Stimulated activated CD8-positive, alpha-beta memory T cell treated with anti-CD3 and anti-CD28 coated beads, Interleukin-12 subunit alpha, Interleukin-12 subunit beta, amount 100 ng/mL, for 1 hour (primary cell): Measurements from ENCODE around the gene TAF6L.
A peak's percentile ranks its signal among the peaks of the same experiment; 100 is the strongest.
"Not testable (repeated sequence)": the region's sequence is repeated elsewhere in the genome, so short reads cannot be mapped to it uniquely, and the experiment has no call there.

ENCODE experiments used
- DNase-seq: peaks from one replicate; pipeline ENCODE4 v3.0.0-alpha.2; 2020; ENCODE audit warnings: low read depth

The TAF6L gene

GRCh38 chr11:62805076-62805892 is 34.1 kb downstream of the TAF6L start, which contains the start of gene NXF1:
TSS of gene NXF1 (minus strand) at chr11:62805440. CDS start at chr11:62805356, 84 bp downstream.
- peak; percentile 93 for DNase-seq

DNA sequence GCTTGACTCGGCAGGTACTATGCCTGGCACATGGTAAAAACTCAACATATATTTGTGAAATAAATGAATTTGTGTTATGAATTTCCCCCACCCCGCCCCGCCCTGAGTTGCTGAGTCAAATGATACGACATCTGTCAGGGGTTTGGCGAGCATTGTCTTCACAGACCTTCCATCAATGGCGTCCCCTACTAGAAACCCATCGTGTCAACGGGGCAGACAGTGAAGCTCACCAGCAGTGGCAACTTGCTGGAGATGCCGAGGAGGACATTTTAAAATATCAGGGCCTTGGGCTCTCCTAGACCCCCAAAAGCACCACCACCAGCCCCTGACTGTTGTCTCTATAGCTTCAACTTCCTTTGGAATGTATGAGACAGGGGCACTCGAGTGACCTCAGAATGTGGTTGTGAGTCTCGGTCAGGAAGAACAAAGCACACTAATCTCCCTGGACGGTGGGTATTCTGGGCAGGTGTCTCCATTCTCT is 34.8 kb downstream of the TAF6L start:
- no peak for DNase-seq

- DNase-seq, result no peak
These were observed 35.5 kb downstream of the TAF6L start for GRCh38 chr11:62806611-62807121.

- DNase-seq, result no peak
These were observed 39.6 kb downstream of the TAF6L start for GRCh38 chr11:62810748-62811147.

GRCh38 chr11:62811659-62812058 is 40.5 kb downstream of the TAF6L start:
- DNase-seq, result no peak

DNA sequence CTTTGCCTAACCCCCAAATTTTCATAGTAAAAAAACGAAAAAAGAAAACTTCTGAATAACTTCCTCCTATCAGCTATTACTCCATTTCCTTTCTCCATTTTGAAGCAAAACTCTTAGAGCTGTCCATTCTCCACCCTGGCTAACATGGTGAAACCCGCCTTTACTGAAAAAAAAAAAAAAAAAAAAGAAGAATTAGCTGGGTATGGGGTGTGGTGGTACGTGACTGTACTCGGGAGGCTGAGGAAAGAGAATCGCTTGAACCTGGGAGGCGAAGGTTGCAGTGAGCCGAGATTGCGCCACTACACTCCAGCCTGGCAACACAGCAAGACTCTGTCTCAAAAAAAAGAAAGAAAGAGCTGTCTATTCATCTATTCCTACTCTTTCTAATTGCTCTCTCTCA is 45.4 kb downstream of the TAF6L start:
- no peak for DNase-seq

DNA sequence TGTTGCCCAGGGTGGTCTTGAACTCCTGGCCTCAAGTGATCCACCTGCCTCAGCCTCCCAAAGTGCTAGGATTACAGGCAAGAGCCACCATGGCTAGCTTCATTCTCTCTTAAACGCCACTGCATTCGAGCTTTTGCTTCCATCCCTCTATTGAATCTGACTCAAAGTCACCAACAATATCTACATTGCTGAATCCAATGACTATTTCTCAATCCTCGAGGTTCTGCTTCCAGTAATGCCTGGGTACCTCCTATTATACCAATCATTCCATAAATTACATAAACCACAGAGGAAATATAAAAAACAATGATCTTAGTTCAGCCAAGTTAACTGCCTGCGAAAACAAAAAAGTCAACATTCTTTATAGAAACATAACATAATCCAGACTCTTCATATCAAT is 45.9 kb downstream of the TAF6L start:
- DNase-seq, result no peak

- DNase-seq, result no peak
These were observed 52.5 kb downstream of the TAF6L start for GRCh38 chr11:62823677-62824076.

DNA sequence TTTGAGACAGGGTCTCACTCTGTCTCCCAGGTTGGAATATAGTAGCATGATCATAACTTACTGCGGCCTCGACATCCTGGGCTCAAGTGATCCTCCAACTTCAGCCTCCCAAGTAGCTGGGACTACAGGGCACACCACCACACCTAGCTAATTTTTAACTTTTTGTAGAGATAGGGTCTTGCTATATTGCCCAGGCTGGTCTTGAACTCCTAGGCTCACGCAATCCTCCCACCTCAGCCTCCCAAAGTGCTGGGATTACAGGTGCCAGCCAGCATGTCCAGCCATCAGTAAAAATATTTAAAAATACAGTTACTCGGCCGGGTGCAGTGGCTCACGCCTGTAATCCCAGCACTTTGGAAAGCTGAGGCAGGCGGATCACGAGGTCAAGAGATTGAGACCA is 56.9 kb downstream of the TAF6L start:
- DNase-seq, result not testable (repeated sequence)

DNA sequence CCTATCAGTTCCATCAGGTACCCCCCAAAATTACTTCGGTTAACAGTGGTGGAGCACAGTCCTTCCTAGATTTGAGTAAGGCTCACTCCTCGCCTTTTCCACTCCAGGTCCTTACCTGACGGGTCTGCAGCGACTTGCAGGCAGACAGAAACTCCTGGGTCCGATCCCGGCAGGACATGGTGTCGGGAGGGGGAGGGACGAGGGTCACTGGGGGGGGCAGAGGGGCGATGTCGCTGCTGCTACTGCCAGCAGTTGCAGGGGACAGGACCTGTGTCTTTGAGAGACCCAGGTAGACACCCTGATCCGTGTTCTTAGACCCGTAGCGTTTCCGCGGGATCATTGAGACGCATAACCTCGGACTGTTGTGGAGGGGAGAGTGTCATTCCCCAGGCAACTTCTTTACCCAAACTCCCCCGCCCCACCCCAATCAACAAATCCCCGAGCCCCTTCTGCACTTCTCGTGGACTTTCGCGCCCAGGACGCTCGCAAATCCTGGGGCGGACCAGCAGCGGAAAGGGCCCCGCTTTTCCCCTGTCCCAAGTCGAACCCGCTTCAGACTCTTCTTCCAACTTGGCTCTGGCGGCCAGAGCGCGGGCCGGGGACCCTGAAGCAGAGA is 59.8 kb downstream of the TAF6L start:
- DNase-seq, result no peak

GRCh38 chr11:62831520-62832335 is 60.5 kb downstream of the TAF6L start, which contains the start of gene STX5:
TSS of gene STX5 (minus strand) at chr11:62832051. CDS start at chr11:62831243, 808 bp downstream.
- DNase-seq, result peak; percentile 99

- no peak for DNase-seq
These were observed 61.4 kb downstream of the TAF6L start, which contains the start of gene TEX54 for GRCh38 chr11:62832336-62833234. TSS of gene TEX54 (minus strand) at chr11:62832841.

- DNase-seq, result no peak
These were observed 64.1 kb downstream of the TAF6L start for GRCh38 chr11:62835336-62835735.
